ENCODE measurements around the gene DDX10.

DNA sequence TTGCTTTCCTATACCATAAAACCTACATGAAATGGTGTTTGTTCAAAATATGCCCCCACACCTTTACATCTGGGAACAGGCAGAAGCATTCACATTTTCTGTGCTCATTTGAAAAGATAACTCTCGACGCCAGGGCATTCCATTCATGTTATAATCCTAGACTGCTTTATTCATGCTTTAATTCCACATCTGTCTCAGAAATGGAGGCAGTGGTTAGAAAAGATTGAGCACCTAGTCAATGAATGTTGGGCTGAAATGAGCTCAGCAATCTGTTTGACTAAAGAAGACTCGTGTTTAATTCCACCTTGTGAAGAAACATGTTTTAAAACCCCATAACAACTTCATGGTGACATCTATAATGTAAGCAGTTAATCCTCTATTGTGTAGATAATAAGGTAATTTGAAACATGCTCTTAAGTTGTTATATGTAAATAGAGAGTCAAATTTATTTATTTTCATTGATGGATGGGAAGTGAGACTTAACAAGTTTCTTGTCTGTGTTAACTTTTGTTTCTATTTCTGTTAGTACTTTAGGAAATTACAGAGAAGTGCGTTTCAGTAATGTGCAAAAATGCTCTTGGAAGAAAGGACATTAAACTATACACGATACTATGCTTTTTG, 217.5 kb downstream of the DDX10 start:
- TF ChIP-seq, protein P1, sequence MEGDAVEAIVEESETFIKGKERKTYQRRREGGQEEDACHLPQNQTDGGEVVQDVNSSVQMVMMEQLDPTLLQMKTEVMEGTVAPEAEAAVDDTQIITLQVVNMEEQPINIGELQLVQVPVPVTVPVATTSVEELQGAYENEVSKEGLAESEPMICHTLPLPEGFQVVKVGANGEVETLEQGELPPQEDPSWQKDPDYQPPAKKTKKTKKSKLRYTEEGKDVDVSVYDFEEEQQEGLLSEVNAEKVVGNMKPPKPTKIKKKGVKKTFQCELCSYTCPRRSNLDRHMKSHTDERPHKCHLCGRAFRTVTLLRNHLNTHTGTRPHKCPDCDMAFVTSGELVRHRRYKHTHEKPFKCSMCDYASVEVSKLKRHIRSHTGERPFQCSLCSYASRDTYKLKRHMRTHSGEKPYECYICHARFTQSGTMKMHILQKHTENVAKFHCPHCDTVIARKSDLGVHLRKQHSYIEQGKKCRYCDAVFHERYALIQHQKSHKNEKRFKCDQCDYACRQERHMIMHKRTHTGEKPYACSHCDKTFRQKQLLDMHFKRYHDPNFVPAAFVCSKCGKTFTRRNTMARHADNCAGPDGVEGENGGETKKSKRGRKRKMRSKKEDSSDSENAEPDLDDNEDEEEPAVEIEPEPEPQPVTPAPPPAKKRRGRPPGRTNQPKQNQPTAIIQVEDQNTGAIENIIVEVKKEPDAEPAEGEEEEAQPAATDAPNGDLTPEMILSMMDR (IDR thresholded peaks at IDR 0.05 in 8 of 11, conservative IDR thresholded peaks at IDR 0.05 in 3 of 11) = no peak
- TF ChIP-seq POLR2A (IDR thresholded peaks at IDR 0.05) (no peak), POLR2AphosphoS5 (IDR thresholded peaks at IDR 0.05) (no peak)

Data from spleen (tissue), 7 donors.